ENCODE results near the gene SCT.

The SCT gene

GRCh38 chr11:579830-580601, 47.0 kb downstream of the SCT start:
- Histone ChIP-seq H3K9me3 (no peaks in the 10 kb centered on the region), H3K4me3 (ENCODE audit: low read depth, low read length) (no peak overlapping the region), H3K4me1 (no peaks in the 10 kb centered on the region), H3K27me3 (no peaks in the 10 kb centered on the region; the same call in 1 of the 2 replicates), H3K36me3 (0 out of 2 replicates have a peak, but pooled peaks cover 6% of the 10 kb centered on the region)
- DNase-seq, result no peak
- TF ChIP-seq CTCF (IDR thresholded peaks at IDR 0.05; ENCODE audit: low read depth, low read length), result no peak

- DNase-seq, result no peak
- no peaks in the 10 kb centered on the region; the same call in 1 of the 2 replicates for H3K27me3 ChIP-seq
- 0 out of 2 replicates have a peak, but pooled peaks cover 1% of the 10 kb centered on the region for H3K36me3 ChIP-seq
- no peak for TF ChIP-seq CTCF (IDR thresholded peaks at IDR 0.05; ENCODE audit: low read depth, low read length)
- no peaks in the 10 kb centered on the region for H3K9me3 ChIP-seq
- peak overlapping the region; percentile 86; the same call in 1 of the 2 replicates for H3K4me3 ChIP-seq (ENCODE audit: low read depth, low read length)
- no peaks in the 10 kb centered on the region for H3K4me1 ChIP-seq
Measured at GRCh38 chr11:578276-579035, 48.5 kb downstream of the SCT start.

GRCh38 chr11:577611-577894, 49.4 kb downstream of the SCT start:
- TF ChIP-seq CTCF (IDR thresholded peaks at IDR 0.05; ENCODE audit: low read depth, low read length), result no peak
- Histone ChIP-seq H3K36me3 (no peaks in the 10 kb centered on the region), H3K9me3 (no peaks in the 10 kb centered on the region), H3K27me3 (no peaks in the 10 kb centered on the region; the same call in 1 of the 2 replicates), H3K4me3 (ENCODE audit: low read depth, low read length) (peak overlapping the region; percentile 86), H3K4me1 (no peaks in the 10 kb centered on the region)
- no peak for DNase-seq

- peak overlapping the region; percentile 86 for H3K4me3 ChIP-seq (ENCODE audit: low read depth, low read length)
- no peaks in the 10 kb centered on the region; the same call in 1 of the 2 replicates for H3K27me3 ChIP-seq
- no peaks in the 10 kb centered on the region for H3K9me3 ChIP-seq
- TF ChIP-seq CTCF (IDR thresholded peaks at IDR 0.05; ENCODE audit: low read depth, low read length), result no peak
- H3K4me1 ChIP-seq, result no peaks in the 10 kb centered on the region
- DNase-seq, result no peak
- H3K36me3 ChIP-seq, result no peaks in the 10 kb centered on the region
Measured at GRCh38 chr11:576811-577610, 50.0 kb downstream of the SCT start.

All from BE2C (cell line).